OCI-LY7 (cell line): ENCODE data around the gene EPB42.

Source experiments
- EZH2phosphoT487 ChIP-seq: fragments of 200-600 bp; sonication (generic); IDR thresholded peaks from 2 replicates; pipeline ENCODE4 v1.6.1; 2018; ENCODE audit warnings: low read depth, borderline replicate concordance, mild to moderate bottlenecking, mixed run types, antibody characterized with exemption, low read length, moderate library complexity, mixed read lengths
- TF ChIP-seq, protein P1 (sequence below): fragments of 200-600 bp; sonication (generic); conservative IDR thresholded peaks from 2 replicates; pipeline ENCODE4 v1.5.1; 2014; ENCODE audit warnings: mild to moderate bottlenecking, antibody characterized with exemption, low read length, moderate library complexity, mixed read lengths

DNA sequence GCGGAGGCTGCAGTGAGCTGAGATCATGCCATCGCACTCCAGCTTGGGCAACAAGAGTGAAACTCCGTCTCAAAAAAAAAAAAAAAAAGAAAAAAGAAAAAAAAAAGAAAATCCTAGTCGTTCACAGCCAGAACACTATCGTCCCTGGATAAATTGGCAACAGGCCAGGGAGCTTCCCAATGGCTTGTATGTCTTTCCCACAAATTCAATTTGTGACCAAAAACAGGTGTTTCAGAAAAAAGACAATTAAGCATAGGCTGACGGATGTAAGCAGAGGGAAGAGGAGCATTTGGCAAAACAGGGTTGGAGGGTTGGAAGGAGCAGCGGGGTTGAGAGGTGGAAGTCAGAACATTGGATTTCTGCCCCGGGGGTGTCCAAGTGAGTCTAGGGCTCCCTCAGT lies 8.5 kb downstream of the EPB42 start:
- TF ChIP-seq, protein P1, sequence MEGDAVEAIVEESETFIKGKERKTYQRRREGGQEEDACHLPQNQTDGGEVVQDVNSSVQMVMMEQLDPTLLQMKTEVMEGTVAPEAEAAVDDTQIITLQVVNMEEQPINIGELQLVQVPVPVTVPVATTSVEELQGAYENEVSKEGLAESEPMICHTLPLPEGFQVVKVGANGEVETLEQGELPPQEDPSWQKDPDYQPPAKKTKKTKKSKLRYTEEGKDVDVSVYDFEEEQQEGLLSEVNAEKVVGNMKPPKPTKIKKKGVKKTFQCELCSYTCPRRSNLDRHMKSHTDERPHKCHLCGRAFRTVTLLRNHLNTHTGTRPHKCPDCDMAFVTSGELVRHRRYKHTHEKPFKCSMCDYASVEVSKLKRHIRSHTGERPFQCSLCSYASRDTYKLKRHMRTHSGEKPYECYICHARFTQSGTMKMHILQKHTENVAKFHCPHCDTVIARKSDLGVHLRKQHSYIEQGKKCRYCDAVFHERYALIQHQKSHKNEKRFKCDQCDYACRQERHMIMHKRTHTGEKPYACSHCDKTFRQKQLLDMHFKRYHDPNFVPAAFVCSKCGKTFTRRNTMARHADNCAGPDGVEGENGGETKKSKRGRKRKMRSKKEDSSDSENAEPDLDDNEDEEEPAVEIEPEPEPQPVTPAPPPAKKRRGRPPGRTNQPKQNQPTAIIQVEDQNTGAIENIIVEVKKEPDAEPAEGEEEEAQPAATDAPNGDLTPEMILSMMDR: no peak
- TF ChIP-seq EZH2phosphoT487: no peak
